RWPE2 (cell line): ENCODE measurements around the gene RAP1GAP2.

ENCODE experiments used
- ATAC-seq: fragments of 200-7000 bp; cut with Tn5 transposase; 3 replicates; pipeline ENCODE4 v1.9.1; 2021; ENCODE audit warnings: low read depth
- DNase-seq: peaks from one replicate; pipeline ENCODE4 v3.0.0-alpha.2; 2020; ENCODE audit warnings: low spot score
- H3K27ac ChIP-seq: fragments of 450-650 bp; 2 replicates; pipeline ENCODE4 v1.5.1; 2017; ENCODE audit warnings: mild to moderate bottlenecking; ENCODE audit not compliant: poor library complexity, severe bottlenecking
- H3K27me3 ChIP-seq: fragments of 250-450 bp; sonication (Bioruptor Pico); 2 replicates; pipeline ENCODE4 v1.5.1; 2021; ENCODE audit warnings: mild to moderate bottlenecking, moderate library complexity; ENCODE audit not compliant: insufficient read depth, poor library complexity, severe bottlenecking
- H3K36me3 ChIP-seq: fragments of 250-450 bp; sonication (Bioruptor Pico); 2 replicates; pipeline ENCODE4 v1.5.1; 2020; ENCODE audit warnings: low read depth, mild to moderate bottlenecking, moderate library complexity
- H3K4me1 ChIP-seq: fragments of 250-450 bp; sonication (Bioruptor Pico); 2 replicates; pipeline ENCODE4 v1.5.1; 2021; ENCODE audit warnings: mild to moderate bottlenecking, moderate library complexity; ENCODE audit not compliant: insufficient read depth, poor library complexity, severe bottlenecking
- H3K4me3 ChIP-seq: fragments of 250-450 bp; sonication (Bioruptor Pico); 2 replicates; pipeline ENCODE4 v1.5.1; 2021; ENCODE audit warnings: mild to moderate bottlenecking, moderate library complexity; ENCODE audit not compliant: severe bottlenecking
- H3K9me3 ChIP-seq: fragments of 250-450 bp; sonication (Bioruptor Pico); 2 replicates; pipeline ENCODE4 v1.5.1; 2021; ENCODE audit warnings: mild to moderate bottlenecking, moderate library complexity; ENCODE audit not compliant: severe bottlenecking
- TF ChIP-seq, protein P1 (sequence below): fragments of 450-650 bp; IDR thresholded peaks from one replicate; pipeline ENCODE4 v1.5.1; 2017; ENCODE audit warnings: mild to moderate bottlenecking, moderate library complexity; ENCODE audit not compliant: poor library complexity, severe bottlenecking

Gene RAP1GAP2

DNA sequence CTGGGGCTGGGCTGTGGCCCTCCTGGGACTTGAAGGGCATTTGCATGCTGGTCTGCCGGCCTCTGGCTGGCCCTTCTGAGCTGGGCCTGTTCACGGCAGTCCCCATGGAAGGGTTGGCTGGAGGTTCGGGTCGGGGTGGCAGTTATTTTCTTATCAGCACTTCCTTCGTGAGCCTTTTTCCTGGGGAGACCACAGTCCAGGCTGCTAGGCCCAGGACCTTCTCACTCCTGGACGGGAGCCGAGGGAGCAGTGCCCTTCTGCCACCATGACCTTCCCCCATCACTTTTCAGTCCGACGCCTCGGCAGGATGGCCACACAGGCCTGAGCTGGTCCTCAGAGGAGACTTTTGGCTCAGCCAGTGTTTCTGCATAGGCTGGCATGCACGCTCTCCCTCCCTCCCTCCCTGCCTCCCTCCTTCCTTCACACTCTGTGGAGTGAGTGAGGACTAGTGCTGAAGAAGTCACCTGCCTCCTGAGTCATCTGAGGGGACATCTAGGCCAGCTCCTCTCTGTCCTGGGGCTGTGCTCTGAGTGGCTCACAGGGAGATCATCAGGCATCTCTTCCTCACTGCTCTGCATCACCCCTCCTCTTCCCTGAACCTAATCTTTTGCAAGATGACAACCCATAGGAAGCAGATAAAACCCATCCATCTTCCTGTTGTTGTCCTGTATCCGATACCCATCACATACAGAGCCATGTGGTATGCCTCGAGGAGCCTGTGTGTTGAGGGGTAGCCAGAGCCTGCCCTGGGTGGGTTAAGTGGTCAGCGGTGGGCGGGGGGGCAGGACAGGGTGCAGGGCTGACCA lies 109.7 kb downstream of the RAP1GAP2 start:
- Histone ChIP-seq H3K27ac (no peak overlapping the region), H3K36me3 (peaks cover 17% of the 10 kb centered on the region; the same call in 1 of the 2 replicates), H3K4me3 (no peak overlapping the region), H3K9me3 (no peaks in the 10 kb centered on the region), H3K4me1 (no peaks in the 10 kb centered on the region), H3K27me3 (no peaks in the 10 kb centered on the region)
- DNase-seq (no peak), ATAC-seq (no peak)
- TF ChIP-seq, protein P1, sequence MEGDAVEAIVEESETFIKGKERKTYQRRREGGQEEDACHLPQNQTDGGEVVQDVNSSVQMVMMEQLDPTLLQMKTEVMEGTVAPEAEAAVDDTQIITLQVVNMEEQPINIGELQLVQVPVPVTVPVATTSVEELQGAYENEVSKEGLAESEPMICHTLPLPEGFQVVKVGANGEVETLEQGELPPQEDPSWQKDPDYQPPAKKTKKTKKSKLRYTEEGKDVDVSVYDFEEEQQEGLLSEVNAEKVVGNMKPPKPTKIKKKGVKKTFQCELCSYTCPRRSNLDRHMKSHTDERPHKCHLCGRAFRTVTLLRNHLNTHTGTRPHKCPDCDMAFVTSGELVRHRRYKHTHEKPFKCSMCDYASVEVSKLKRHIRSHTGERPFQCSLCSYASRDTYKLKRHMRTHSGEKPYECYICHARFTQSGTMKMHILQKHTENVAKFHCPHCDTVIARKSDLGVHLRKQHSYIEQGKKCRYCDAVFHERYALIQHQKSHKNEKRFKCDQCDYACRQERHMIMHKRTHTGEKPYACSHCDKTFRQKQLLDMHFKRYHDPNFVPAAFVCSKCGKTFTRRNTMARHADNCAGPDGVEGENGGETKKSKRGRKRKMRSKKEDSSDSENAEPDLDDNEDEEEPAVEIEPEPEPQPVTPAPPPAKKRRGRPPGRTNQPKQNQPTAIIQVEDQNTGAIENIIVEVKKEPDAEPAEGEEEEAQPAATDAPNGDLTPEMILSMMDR, result no peak

DNA sequence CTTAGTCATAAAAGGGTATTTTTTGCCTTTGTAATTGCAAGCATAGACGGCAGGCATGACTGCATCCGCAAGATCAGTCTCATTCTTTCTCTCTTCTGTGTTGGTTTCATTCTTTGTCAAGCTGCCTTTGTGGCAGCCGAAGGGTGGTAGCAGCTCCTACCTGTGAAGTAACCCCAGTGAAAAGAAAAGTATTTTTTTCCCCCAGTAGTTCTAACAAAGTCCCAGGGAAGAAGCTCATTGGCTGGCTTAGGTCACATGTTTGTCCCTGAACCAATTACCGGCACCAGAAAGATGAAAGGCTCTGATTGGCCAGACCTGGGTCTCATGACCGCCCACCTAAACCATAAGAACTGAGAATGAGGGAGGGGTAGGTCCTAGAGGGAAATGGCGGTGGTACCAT lies 110.7 kb downstream of the RAP1GAP2 start:
- DNase-seq (no peak), ATAC-seq (no peak)
- Histone ChIP-seq H3K36me3 (peaks cover 17% of the 10 kb centered on the region; the same call in 1 of the 2 replicates), H3K4me1 (no peaks in the 10 kb centered on the region), H3K27me3 (no peaks in the 10 kb centered on the region), H3K27ac (no peak overlapping the region), H3K9me3 (no peaks in the 10 kb centered on the region), H3K4me3 (no peak overlapping the region)
- TF ChIP-seq, protein P1, result no peak

DNA sequence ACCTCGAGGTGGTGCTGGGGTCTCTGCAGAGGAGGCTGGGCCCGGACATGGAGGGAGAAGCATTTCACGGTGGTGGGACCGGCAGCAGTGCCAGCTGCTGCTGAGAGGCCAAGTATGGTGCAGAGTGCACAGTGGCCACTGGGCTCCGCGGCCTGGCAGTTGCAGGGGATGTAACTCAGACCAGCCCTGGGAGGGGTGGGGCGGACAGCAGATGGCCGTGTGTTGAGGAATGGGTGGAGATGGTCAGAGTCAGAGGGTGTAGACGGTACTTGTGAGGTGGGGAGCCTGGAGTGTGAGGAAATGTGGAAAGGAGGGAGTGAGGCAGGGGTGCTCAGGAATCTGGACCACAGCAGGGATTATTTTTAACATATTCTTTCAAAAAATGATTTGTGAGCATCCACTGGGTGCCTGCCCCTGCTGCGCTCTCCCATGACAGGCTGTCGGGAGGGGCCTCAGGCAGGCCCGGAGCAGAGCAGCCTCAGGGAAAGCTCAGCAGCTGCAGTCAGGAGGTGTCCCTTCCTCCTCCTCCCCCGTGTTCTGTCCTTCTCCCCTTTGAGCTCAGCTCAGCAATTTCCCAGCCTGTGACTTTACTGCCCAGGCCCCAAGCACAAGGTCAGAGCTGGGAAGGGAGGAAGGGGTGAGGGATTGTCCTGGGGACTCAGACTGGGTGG lies 113.1 kb downstream of the RAP1GAP2 start:
- DNase-seq, result no peak
- ATAC-seq, result no peak

DNA sequence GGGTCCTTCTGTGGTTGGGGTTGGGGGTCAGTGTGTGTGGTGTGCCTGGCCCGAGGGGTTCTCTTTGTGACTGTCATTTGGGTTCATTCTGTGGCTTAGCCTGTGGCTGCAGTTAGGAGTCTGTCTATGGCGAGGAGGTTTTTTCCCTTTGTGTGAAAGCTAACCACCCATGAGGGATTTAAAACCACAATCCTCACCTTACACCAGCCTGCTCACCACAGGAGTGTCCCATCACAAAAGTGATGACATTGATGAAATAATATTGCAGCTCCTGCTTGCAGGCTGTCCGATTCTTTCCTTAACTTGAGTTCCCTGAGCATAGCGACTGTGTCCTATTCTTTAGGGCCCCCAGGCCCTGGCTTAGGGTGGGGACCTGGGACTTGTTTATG lies 113.6 kb downstream of the RAP1GAP2 start:
- no peak for DNase-seq
- Histone ChIP-seq H3K36me3 (peaks cover 17% of the 10 kb centered on the region; the same call in 1 of the 2 replicates), H3K9me3 (no peaks in the 10 kb centered on the region), H3K4me1 (no peaks in the 10 kb centered on the region), H3K27me3 (no peaks in the 10 kb centered on the region), H3K4me3 (no peak overlapping the region), H3K27ac (no peak overlapping the region)
- ATAC-seq, result no peak
- TF ChIP-seq, protein P1, result no peak

More for the DNA sequence above, 113.1 kb downstream of the RAP1GAP2 start:
- Histone ChIP-seq H3K9me3 (no peaks in the 10 kb centered on the region), H3K4me3 (no peak overlapping the region), H3K4me1 (no peaks in the 10 kb centered on the region), H3K27ac (no peak overlapping the region), H3K36me3 (peaks cover 17% of the 10 kb centered on the region; the same call in 1 of the 2 replicates), H3K27me3 (no peaks in the 10 kb centered on the region)
- TF ChIP-seq, protein P1, result no peak
